GM12891 (cell line): ENCODE measurements around the gene TRIM10.
A peak's percentile ranks its signal among the peaks of the same experiment; 100 is the strongest.

Source experiments
- DNase-seq: peaks from one replicate; pipeline ENCODE4 v3.0.0; 2011; ENCODE audit warnings: low spot score; ENCODE audit not compliant: insufficient read length
- FAIRE-seq: peaks from 2 replicates; lab custom pipeline; 2011; peaks lifted over from hg19 to GRCh38; lab: Jason Lieb, UNC
- PAX5 ChIP-seq: IDR thresholded peaks from 2 replicates; pipeline ENCODE4 v1.6.1; 2011; ENCODE audit warnings: low read length, moderate library complexity, mild to moderate bottlenecking; ENCODE audit not compliant: insufficient read depth, severe bottlenecking
- POLR2A ChIP-seq: IDR thresholded peaks from 2 replicates; pipeline ENCODE4 v1.6.1; 2011; ENCODE audit warnings: low read depth, low read length, control low read depth
- POLR2AphosphoS5 ChIP-seq: IDR thresholded peaks from 2 replicates; pipeline ENCODE4 v1.6.1; 2011; ENCODE audit warnings: low read depth, low read length, control low read depth
- POU2F2 ChIP-seq: IDR thresholded peaks from 2 replicates; pipeline ENCODE4 v1.6.1; 2011; ENCODE audit warnings: low read depth, mild to moderate bottlenecking, control low read depth, low read length, moderate library complexity
- SPI1 ChIP-seq: IDR thresholded peaks from 2 replicates; pipeline ENCODE4 v1.6.1; 2011; ENCODE audit warnings: low read depth, low read length, control low read depth
- TAF1 ChIP-seq: IDR thresholded peaks from 2 replicates; pipeline ENCODE4 v1.6.1; 2011; ENCODE audit warnings: low read depth, low read length, control low read depth

The TRIM10 gene

GRCh38 chr6:30163090-30163917 lies 2.3 kb upstream of the TRIM10 start, which contains the start of gene TRIM15:
Gene TRIM15 (plus strand): TSS chr6:30163546. CDS start chr6:30163685, 139 bp downstream.
- TF ChIP-seq POLR2AphosphoS5 (no peak), PAX5 (no peak), POU2F2 (no peak), SPI1 (no peak), TAF1 (no peak), POLR2A (no peak)
- FAIRE-seq (no peak), DNase-seq (no peak)

- TF ChIP-seq SPI1 (no peak), POLR2AphosphoS5 (no peak), POU2F2 (no peak), POLR2A (no peak), PAX5 (no peak)
- no peak for FAIRE-seq
- DNase-seq, result no peak
Observed at GRCh38 chr6:30162265-30163089, 1.5 kb upstream of the TRIM10 start.

- FAIRE-seq (no peak), DNase-seq (no peak)
- TF ChIP-seq POU2F2, result no peak
- TF ChIP-seq POLR2A, result no peak
- no peak for TF ChIP-seq SPI1
Observed at GRCh38 chr6:30160008-30160784, 815 bp downstream of the TRIM10 start.

GRCh38 chr6:30158475-30159040 lies 2.5 kb downstream of the TRIM10 start:
- FAIRE-seq (no peak), DNase-seq (no peak)
- TF ChIP-seq SPI1 (no peak), POU2F2 (no peak), PAX5 (no peak), TAF1 (no peak), POLR2A (no peak)

- no peak for DNase-seq
- peak; percentile 38; the same call in 1 of the 2 replicates for TF ChIP-seq SPI1
- no peak for TF ChIP-seq POLR2AphosphoS5
- no peak for TF ChIP-seq PAX5
- no peak for FAIRE-seq
Observed at GRCh38 chr6:30157999-30158398, 3.0 kb downstream of the TRIM10 start.

GRCh38 chr6:30157581-30157980 lies 3.4 kb downstream of the TRIM10 start:
- DNase-seq (no peak), FAIRE-seq (no peak)
- TF ChIP-seq TAF1 (no peak), POLR2AphosphoS5 (no peak), SPI1 (no peak), POLR2A (no peak), POU2F2 (no peak), PAX5 (no peak)

GRCh38 chr6:30156774-30157173 lies 4.2 kb downstream of the TRIM10 start:
- DNase-seq, result no peak
- TF ChIP-seq SPI1, result no peak
- TF ChIP-seq TAF1, result no peak
- TF ChIP-seq PAX5, result no peak
- no peak for TF ChIP-seq POLR2AphosphoS5
- no peak for TF ChIP-seq POU2F2
- no peak for TF ChIP-seq POLR2A
- FAIRE-seq, result no peak

- no peak for FAIRE-seq
- no peak for TF ChIP-seq POLR2AphosphoS5
- no peak for TF ChIP-seq PAX5
- TF ChIP-seq TAF1, result no peak
- TF ChIP-seq POLR2A, result no peak
- no peak for TF ChIP-seq SPI1
- no peak for TF ChIP-seq POU2F2
Observed at GRCh38 chr6:30156262-30156599, 4.8 kb downstream of the TRIM10 start.

GRCh38 chr6:30155520-30156261 lies 5.3 kb downstream of the TRIM10 start:
- DNase-seq (no peak), FAIRE-seq (no peak)
- no peak for TF ChIP-seq POU2F2
- TF ChIP-seq POLR2A, result no peak
- no peak for TF ChIP-seq POLR2AphosphoS5
- TF ChIP-seq PAX5, result no peak
- no peak for TF ChIP-seq SPI1
- TF ChIP-seq TAF1, result no peak

More at GRCh38 chr6:30156262-30156599, 4.8 kb downstream of the TRIM10 start:
- DNase-seq, result no peak
